Measurements from ENCODE around the gene JPT2. TPM values are rescaled to one million over a fixed set of nuclear protein-coding genes. Genes with fewer than 3 reads are reported as not detected.

The JPT2 gene
- total RNA-seq, 1 experiment from 2014 or later, result 113 TPM

DNA sequence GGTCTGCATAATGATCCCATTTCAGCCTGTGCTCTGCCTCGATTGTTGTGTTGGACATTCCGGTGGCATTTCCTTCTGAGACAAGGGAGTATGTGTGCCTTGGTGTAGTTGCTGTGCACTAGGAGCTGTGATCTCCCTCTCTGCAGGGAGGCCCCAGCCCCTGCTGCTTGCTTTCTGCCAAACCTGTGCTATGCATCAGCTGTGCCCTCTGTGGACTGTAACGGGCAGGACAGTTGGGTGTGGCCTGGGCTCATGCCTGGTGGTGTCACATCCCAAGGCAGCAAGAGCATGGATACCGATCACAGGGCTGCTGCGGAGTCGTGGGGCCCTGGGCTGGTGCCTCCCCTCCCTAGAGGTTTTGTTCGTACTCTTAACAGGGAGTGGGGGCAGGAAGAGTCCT is 3.8 kb upstream of the JPT2 start:
- Histone ChIP-seq H3K4me1 (ENCODE audit: control insufficient read depth in 1 of 2, insufficient read depth in 2 of 2, low read length in 2 of 2) (peaks cover 4 to 27% of the 10 kb centered on the region in 2 experiments), H3K36me3 (ENCODE audit: control insufficient read depth in 1 of 2, insufficient read depth in 2 of 2, low read length in 2 of 2) (peaks cover 22 to 41% of the 10 kb centered on the region in 2 experiments), H3K27me3 (ENCODE audit: insufficient read depth, low read length) (no peaks in the 10 kb centered on the region), H3K79me2 (ENCODE audit: insufficient read depth, low read length) (peaks cover 12% of the 10 kb centered on the region), H3K27ac (ENCODE audit: low read depth, low read length) (no peak overlapping the region), H4K20me1 (ENCODE audit: insufficient read depth) (no peaks in the 10 kb centered on the region), H3K9me2 (ENCODE audit: insufficient read depth) (no peaks in the 10 kb centered on the region), H2AFZ (ENCODE audit: low read depth, low read length, poor library complexity, severe bottlenecking) (no peak overlapping the region), H3K9me3 (ENCODE audit: control insufficient read depth in 1 of 2, insufficient read depth in 1 of 2, low read depth in 1 of 2, low read length in 2 of 2) (no peaks in the 10 kb centered on the region), H3K4me3 (replicated peaks in 1 of 2; ENCODE audit: low read depth in 1 of 2, low read length in 2 of 2) (no peak overlapping the region), H3K4me2 (ENCODE audit: low read length) (no peak overlapping the region), H3K9ac (ENCODE audit: low read length) (no peak overlapping the region; the same call in 1 of the 2 replicates)
- POLR2A ChIA-PET, result no interaction called here
- no peak for ATAC-seq
- CTCF ChIA-PET, result no interaction called here
- intact Hi-C loops (cut with micrococcal nuclease), result no loop called here
- DNase-seq (ENCODE audit: low read depth, low spot score), result no peak
- RAD21 ChIA-PET (ENCODE audit: low non-redundant PET in 1 of 2, low total read pairs in 2 of 2, uncharacterized antibody in 2 of 2, unreplicated experiment in 2 of 2), result no interaction called here
- TF ChIP-seq CEBPB (IDR thresholded peaks at IDR 0.05; ENCODE audit: low read depth), result no peak
- TF ChIP-seq SIN3A (IDR thresholded peaks at IDR 0.05; ENCODE audit: low read depth), result no peak
- TF ChIP-seq POLR2AphosphoS5 (IDR thresholded peaks at IDR 0.05; ENCODE audit: low read depth, low read length), result no peak
- TF ChIP-seq, protein P1, sequence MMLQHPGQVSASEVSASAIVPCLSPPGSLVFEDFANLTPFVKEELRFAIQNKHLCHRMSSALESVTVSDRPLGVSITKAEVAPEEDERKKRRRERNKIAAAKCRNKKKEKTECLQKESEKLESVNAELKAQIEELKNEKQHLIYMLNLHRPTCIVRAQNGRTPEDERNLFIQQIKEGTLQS (IDR thresholded peaks at IDR 0.05), result no peak
- TF ChIP-seq, protein P2, sequence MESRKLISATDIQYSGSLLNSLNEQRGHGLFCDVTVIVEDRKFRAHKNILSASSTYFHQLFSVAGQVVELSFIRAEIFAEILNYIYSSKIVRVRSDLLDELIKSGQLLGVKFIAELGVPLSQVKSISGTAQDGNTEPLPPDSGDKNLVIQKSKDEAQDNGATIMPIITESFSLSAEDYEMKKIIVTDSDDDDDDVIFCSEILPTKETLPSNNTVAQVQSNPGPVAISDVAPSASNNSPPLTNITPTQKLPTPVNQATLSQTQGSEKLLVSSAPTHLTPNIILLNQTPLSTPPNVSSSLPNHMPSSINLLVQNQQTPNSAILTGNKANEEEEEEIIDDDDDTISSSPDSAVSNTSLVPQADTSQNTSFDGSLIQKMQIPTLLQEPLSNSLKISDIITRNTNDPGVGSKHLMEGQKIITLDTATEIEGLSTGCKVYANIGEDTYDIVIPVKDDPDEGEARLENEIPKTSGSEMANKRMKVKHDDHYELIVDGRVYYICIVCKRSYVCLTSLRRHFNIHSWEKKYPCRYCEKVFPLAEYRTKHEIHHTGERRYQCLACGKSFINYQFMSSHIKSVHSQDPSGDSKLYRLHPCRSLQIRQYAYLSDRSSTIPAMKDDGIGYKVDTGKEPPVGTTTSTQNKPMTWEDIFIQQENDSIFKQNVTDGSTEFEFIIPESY (IDR thresholded peaks at IDR 0.05; ENCODE audit: extremely low read depth, insufficient replicate concordance, low read length), result no peak
- no TSS peak for BruUV-seq (replicated peaks)

All from HCT116 (cell line).